ENCODE measurements around the gene DBNL. TPM values are rescaled to one million over a fixed set of nuclear protein-coding genes. Genes with fewer than 3 reads are reported as not detected.

Gene DBNL
- polyA plus RNA-seq, 3 donors: 69.6 to 75.9 (median 75.1) TPM

DNA sequence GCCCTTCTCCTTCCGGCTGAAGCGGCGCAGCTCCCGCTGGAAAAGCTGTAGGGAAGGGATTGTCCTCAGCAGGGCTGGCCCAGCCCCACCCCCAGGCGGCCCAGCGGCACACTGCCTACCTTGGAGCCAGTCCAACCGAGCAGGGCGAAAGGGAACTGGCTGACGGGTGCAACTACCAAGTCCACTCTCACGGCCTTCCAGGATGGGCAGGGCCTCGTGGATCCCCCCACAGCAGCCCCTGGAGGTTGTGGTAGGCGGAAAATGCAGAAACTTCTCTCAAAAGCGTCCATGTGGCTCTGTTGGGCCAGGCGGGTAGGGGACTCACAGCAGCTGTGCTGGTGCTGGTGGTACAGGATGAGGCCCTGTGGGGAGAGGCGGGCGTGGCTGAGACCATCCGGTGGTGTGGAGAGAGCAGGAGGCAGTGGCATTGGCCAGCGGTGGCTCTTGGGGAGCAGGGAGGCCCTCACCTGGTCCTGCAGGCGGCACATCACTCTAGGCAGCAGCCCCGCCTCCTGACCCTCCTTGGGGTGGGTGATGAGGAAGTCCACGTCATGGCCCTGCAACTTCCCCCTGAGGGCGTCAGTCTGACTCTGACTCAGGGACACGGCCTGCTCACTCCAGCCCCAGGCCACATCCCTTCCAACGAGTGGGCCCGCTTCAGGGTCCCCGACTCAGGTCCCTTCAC, 29.3 kb downstream of the DBNL start:
- no peak for DNase-seq

- DNase-seq: no peak
These were observed 29.8 kb downstream of the DBNL start for GRCh38 chr7:44074349-44074695.

DNA sequence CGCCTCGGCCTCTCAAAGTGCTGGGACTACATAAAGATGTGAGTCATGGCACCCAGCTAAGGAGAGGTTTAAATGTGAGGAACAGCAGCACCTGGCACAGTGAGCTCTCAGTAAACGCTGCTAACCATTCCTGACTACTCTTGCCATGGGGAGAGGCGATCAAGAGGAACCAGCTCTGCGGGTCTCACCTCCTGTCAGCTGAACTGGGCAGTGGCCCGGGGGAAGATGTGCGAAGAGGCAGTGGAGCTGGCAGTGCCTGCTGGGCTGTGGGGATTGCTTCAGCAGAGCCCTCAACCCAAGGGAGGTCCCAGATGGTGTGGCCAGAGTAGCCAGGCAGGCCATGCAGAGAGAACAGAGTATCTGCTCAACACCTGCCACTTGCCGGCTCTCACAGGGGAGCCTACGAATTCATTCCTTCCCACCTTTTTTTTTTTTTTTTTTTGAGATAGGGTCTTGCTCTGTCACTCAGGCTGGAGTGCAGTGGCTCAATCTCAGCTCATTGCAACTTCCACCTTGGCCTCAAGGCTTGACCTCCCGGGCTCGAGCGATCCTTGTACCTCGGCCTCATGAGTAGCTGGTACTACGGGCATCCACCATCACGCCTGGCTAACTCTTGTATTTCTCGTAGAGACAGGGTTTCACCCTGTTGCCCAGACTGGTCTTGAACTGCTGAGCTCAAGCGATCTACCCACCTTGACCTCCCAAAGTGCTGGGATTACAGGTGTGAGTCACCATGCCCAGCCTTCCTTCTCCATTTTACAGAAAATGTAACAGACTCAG, 31.0 kb downstream of the DBNL start:
- DNase-seq: no peak

GRCh38 chr7:44076101-44076895, 31.8 kb downstream of the DBNL start:
- no peak for DNase-seq

- no peak for DNase-seq
These were observed 32.6 kb downstream of the DBNL start for GRCh38 chr7:44077061-44077460.

- DNase-seq: no peak
These were observed 33.2 kb downstream of the DBNL start for GRCh38 chr7:44077681-44078091.

DNA sequence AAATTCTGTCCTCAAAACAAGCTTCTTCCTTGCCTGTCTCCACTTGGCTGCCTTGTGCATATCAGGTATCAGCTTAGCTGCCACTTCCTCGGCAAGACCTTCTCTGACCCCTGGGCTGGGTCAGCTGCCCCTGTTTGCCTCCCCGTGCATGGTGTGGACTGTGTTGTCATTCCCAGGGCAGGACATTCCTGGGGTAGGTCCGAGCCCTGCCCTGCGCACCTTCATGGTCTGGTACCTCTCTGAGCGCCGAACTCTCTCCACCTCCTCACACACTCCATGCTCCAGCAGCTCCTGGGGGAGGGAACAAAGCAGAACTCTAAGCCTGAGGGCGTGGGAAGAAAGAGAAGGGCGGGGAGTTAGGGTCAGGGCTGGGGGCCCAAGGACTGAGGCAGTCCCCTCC, 34.0 kb downstream of the DBNL start:
- peak; percentile 73 for DNase-seq

DNA sequence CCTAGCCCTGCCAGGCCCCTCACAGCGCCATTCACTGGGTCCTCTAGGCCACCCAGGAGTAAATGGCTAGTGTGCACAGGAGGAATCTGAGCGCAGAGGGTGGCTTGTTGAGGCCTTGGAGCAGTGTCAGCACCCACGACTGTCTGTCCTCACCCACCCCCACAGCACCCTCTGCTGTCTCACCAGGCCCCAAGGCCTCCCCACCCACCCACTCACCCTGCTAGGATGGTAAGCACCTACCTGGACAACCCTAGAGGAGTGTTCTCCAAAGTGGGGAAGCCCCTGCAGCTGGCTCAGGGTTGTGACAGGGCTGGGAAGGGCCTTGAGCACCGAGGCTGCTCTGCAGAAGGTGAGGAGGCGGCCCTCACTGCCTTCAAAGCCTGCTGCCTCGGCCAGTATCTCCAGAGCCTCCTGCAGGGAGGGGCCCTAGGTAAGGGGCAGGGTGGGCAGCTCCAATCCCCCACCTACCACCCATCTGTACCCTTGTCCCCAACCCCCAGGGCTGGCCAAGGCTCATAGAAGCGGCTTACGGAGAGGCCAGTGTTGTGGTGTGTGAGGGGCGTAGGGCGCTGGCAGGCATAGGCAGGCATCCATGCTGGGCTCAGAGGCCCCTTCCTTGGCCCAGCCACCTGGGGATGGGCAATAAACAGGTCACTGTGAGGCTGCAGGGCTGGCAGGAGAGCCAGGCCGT, 35.0 kb downstream of the DBNL start:
- no peak for DNase-seq

DNA sequence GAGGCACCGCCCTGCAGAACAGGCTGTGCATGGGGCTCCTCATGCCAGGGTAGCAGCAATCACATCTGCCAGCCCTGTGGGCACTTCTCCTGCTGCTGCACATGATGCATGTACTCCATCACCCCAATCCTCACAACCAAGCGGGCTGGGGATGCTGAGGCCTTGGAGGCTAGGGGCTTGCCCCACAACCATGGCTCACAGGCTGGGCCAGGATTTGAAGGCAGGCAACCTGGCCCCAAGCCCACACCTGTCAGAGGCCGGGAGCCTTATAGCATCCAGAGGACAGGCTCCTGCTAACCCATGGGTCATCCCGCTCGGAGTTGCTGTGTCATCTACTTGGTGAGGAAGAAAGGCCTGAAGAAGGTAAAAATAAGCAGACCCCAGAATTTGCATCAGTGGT, 35.6 kb downstream of the DBNL start:
- no peak for DNase-seq

- no peak for DNase-seq
These were observed 36.3 kb downstream of the DBNL start for GRCh38 chr7:44080686-44081265.

DNA sequence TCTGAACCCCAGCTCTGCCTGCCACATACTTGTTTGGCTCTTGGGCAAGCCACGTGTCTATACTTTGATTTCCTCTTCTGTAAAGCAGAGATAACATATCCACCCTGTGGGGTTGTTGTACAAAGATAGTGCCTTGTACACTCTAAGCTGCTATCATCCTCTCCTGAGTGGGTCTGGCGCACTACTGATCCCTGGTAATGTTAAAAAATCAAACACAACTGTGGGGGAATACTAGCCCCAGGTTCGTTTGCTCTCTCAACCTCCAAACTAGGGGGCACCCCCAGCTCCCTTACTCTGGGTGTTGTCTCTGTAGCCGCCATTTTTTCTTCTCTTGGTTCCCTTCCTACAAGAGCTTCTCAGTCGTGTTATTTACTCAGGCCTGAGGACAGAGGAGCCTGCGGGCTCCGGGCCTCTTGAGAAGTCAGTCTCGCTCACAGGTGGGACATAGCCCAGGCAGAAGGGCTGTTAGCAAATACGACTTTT, 36.8 kb downstream of the DBNL start:
- no peak for DNase-seq

DNA sequence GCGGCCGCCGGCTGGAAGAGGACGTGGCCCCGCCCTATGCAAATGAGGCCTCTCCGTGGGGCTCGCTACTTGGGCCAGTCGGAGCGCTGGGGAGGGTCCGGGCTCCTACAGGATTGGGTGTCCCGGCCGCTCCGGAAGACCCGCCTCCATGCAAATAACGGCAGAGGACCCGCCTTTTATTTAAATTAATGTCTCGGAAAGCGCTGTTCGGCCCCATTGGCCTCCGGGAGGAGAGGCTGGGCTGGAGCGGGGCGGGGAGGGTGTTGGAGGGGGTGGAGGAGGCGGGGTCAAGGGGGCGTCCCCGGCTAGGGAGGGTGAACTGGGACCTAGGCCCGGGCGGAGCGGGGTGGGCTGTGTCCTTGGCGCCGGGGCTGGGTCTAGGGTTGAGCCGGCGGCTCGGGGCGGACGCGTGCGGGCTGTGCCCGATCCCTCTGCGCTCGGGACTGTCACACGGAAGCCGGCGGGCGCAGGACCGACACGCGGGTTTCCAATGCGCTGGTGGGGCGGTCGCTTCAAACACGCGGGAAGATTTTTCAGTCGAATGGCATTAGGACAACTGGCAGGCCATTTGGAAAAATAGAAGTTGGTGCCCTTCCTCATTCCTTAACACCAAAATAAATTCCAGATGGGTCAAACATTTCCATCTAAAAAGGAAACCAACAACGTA, 38.2 kb downstream of the DBNL start:
- peak; percentile 99 for DNase-seq

- no peak for DNase-seq
These were observed 39.3 kb downstream of the DBNL start for GRCh38 chr7:44083796-44084195.

GRCh38 chr7:44084701-44085100, 40.2 kb downstream of the DBNL start:
- no peak for DNase-seq

- no peak for DNase-seq
These were observed 41.0 kb downstream of the DBNL start for GRCh38 chr7:44085546-44085945.

- no peak for DNase-seq
These were observed 42.1 kb downstream of the DBNL start for GRCh38 chr7:44086627-44087026.

- no peak for DNase-seq
These were observed 43.7 kb downstream of the DBNL start for GRCh38 chr7:44087911-44088838.

GRCh38 chr7:44093102-44093641, 48.7 kb downstream of the DBNL start:
- DNase-seq: no peak

- DNase-seq: no peak
These were observed 49.9 kb downstream of the DBNL start for GRCh38 chr7:44094365-44094764.
